Right kidney (tissue), 1 donor: Measurements from ENCODE around the gene NRDE2.
"Not testable (repeated sequence)": the region's sequence is repeated elsewhere in the genome, so short reads cannot be mapped to it uniquely, and the experiment has no call there.

Experiments used
- DNase-seq: peaks from one replicate; pipeline ENCODE4 v3.0.0-alpha.2; 2016

The NRDE2 gene

DNA sequence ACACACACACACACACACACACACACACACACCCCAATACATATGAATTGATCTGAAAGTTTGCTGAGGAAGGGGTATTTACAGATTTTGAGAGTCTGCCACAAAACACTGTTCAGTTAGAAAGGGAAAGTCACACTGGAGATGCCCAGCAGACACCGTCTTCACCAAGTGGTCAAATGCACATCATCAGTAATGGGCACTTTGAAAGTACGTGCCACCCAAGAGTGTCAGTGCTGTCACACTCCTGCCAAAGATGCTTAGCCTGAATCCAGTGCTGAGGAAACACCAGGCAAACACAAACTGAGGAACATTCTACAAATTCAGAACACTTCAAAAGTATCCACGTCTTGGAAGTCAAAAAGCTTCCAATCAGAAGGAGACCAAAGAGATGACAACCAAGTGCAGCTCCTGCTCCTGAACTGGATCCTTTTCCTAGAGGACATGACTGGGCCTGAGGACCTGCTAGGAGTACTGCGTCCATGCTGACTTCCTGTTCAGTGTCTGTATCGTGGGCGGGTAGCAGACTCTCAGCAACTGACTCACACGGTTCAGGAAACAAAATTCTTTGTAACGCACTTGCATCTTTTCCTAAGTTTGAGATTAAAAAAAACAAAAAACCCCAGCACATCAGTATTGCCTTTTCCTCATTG is 56.8 kb downstream of the NRDE2 start:
- DNase-seq = no peak

DNA sequence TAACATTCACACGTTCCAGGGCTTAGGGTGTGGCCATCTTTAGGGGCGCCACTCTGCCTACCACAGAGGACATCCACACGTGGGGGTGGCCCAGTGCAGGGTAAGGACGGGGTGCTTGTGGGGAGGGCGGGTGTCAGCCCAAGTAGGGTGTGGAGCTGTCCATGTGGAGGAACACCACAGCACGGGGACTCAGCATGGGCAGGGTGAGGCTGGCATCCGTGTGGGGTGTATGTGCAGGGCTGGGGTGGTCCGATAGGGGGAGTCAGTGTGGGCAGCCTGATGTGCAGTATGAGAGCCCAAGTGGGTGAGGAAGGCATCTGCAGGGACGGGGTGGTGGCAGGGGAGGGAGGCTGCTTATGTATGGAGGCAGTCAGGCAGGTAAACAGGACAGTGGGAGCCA is 57.7 kb downstream of the NRDE2 start:
- DNase-seq = no peak

DNA sequence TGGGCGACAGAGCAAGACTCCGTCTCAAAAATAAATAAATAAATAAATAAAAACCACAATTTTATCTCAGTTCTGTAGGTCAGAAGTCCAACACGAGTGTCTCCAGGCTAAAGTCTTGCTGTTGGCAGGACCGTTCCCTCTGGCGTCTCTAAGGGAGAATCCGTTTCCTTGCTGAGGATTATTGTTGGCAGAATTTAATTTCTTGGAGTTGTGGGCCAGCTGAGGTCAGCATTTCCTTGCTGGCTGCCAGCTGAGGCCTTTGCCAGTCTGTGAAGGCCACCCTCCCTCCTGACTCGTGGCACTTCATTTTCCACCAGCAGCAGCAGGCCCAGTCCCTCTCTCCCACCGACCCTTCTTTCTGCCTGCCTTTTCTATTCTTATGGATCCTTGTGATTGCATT is 58.2 kb downstream of the NRDE2 start:
- DNase-seq = no peak

DNA sequence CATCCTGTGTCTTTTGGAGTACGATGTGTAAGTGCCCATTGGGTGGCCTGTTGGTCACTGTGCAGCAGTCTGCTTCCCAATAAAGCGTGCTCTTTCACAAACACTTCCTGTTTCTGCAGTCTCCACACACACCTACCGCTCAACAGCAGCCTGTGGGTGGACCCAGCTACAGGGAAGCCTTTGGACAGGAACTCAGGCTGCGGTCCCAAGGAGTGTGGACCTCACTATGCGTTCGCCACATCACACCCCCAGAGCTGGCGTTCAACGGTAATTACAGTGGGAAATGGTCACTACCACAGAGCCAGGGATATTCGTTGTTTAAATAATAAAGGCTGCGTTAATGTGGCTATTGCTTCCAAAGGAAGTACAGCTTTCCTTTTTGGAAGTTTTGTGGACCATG is 59.2 kb downstream of the NRDE2 start:
- no peak for DNase-seq

DNA sequence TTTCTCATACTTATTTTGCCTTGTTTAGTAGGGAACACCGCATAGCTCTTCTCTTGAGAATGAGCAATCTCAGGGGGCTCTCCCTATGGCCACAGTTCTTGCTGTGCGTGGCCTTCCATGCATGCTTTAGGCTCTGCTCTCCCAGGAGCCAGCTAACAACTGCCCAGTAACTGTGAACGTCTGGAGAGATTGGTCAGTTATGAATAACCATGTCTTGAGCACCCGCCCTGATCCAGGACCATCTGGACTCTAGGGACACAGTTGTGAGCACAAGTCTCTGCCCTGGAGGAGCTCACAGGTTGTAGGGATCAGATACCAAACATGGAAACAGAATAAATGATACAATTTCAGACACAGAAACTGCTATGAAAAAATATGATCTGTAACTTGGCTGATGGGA is 63.3 kb downstream of the NRDE2 start:
- no peak for DNase-seq

DNA sequence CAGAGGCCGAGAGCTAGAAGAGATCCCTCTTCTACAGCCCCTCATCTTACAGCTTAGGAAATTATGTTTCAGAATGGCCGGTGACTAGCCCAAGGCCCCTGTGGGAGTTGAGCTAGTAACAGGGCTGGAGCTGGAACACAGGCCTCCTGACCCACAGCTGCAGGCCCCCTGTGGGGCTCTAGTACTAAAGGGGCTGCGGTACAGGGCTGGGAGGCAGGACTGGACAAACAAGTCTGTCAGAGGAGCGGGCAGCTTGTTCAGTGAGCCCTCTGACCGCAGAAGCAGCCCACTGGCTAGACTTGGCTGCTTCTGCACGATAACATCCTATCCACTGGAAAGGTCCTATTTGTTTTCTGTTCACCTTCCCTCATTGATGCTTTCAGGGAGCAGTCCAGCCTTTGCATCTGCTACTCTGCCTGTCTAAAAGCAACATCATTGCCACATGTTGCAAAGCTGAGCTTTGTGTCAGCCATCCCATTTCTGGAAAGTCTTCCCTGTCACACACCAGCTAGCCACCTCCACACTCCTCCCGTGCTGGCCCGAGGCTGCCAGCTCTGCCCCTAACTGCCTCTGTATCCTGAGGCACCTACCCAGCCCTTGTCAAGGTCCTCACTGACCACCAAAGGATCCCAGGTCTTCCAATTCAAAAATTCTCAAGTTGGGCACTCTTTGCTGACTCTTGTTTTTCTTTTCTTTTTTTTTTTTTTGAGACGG is 65.1 kb downstream of the NRDE2 start:
- DNase-seq = no peak

DNA sequence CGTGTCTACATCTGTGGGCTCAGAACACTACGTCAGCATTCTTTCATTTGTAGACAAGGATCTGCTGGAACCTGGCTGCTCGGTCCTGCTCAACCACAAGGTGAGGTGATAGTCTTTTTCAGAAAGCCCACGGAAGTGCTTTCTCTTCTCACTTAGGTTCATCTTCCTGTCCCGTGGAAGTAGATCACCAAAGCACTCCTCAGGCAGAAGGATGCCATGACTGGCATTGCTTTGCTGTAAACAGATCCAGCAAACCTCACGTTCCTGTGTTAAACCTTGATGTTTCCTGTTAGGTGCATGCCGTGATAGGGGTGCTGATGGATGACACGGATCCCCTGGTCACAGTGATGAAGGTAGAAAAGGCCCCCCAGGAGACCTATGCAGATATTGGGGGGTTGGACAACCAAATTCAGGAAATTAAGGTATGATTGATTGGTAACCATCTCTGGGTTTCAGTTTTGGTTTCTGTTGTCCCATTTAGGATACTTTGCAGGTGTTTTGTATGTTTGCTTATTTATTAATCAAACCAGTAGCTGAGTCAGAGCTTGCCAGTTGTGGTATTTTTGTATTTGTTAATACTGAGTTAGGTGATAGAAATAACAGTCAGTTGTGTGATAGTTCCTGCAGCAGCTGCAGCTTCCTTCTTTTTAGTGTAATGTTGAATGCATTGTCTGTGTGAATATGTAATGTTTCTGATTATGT is 67.8 kb downstream of the NRDE2 start:
- DNase-seq = no peak

DNA sequence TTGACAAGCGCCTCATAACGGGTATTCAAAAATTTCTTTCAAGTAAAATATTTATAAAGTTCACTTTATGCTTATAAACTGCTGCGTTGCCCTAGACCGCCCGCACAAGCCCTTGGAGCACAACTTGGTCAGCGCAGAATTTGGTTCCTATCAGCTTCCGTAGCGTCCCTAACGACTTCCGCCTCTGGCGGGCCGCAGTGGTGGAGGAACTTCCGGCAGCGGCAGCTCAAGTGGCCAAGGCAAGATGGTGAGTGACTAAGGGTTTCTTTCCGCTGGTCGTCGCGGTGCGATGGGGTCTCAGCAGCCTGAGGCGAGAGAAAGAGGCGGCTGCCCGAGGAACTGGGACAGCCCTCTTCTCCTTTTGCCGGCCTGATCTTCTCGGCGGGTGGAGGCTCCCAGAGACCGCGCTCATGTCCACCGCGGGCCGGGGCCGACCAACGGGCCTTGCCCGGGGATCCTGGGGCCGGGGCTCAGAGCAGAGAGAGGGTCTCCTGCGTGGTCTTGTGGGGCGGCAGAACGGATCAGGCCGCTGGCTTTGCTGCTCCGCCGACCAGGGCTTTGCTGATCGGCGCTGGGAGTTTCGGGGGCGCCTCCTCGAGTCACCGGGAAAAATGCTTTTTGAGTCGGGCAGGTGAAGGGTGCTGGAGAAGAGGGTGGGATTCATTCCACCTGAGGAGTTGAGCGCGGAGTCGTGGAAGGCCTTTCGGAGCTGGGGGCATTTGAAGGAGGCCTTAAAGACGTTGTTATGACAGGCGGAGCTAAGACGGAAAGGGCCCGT is 75.2 kb downstream of the NRDE2 start, which contains the start of gene PSMC1:
Gene PSMC1 (plus strand): TSS at position 200 of the 778 bp plus-strand sequence. CDS start 45 bp downstream, at position 245.
- peak; percentile 83 for DNase-seq

DNA sequence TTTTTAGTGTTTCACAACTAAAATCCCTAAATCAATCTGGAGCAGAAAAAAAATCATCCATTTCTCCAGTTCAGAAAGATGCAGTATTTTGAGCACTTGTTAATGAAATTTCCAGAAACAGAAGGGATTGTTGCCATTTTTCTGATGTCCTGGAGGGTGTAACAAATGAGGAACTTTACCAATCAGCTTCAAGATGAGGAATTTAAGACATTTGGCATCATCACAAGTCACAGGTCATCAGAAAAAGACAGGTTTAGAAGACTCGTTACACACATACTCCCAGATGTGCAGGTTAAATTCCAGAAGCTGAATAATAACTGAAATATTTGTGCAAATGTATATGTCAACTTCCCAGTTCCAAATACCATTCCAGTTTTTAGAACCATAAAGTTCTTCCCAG is 75.9 kb downstream of the NRDE2 start:
- DNase-seq = no peak

DNA sequence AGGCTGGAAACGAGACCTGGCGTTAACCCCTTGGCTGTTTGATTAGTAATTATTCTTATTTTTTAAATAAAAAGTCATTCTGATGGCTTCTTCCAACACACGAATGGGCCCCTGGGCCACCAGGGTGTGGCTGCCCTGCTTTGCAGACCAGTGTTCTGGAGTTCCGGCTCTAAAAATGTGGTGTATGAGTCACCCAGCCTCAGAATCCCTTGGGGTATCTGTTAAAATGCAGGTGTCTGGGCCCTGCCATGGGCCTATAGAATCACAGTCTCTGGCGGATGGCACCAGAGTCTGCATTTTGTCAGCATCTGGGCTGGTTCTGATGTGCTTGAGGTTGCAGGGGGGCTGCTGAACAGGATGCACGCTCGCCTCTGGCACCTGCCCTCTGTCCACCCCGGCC is 77.9 kb downstream of the NRDE2 start:
- no peak for DNase-seq

DNA sequence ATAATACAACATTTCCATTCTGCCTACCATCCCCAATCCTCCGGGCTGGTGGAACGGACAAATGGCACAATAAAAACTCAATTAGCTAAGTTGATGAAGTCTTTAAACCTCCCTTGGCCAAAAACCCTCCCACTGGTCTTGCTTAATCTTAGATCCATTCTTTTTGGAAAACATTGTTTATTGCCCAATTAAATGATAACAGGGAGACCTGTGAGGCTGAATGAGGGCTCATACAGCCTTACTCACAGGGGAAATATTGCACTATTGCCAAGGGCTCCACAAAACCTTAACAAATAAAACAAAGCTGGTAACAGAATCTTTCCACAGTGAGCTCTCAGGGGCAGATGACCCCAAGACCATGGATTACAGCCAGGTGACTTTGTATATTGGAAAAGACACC is 83.1 kb downstream of the NRDE2 start:
- no peak for DNase-seq

DNA sequence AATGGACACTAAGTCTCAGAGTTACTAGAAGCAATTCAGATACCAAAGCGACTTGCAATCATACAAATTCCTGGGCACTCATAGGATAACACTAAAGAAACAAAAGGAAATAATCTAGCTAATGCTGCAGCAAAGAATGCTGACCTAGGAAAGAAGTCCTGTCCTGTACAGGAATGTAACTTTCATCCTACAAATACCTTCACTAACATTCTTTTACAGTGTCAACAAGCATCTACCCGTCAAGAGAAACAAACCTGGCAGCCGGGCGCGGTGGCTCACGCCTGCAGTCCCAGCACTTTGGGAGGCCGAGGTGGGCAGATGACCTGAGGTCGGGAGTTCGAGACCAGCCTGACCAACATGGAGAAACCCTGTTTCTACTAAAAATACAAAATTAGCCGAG is 84.3 kb downstream of the NRDE2 start:
- not testable (repeated sequence) for DNase-seq

DNA sequence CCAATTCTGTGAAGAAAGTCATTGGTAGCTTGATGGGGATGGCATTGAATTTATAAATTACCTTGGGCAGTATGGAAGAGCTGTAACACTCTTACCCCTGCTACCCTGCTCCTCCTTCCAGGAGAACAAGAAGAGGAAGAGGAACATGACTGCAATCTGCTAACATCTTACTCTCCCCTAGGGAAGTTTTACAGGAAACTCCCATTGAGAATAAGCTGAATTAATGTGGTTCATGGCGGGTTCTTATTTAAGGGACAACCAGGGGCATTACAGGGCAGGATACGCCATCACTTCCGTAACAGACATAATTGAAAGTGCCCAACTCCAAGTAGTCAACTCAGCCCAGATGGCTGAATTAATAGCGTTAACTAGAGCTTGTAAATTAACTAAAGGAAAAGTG is 84.8 kb downstream of the NRDE2 start:
- DNase-seq = no peak

DNA sequence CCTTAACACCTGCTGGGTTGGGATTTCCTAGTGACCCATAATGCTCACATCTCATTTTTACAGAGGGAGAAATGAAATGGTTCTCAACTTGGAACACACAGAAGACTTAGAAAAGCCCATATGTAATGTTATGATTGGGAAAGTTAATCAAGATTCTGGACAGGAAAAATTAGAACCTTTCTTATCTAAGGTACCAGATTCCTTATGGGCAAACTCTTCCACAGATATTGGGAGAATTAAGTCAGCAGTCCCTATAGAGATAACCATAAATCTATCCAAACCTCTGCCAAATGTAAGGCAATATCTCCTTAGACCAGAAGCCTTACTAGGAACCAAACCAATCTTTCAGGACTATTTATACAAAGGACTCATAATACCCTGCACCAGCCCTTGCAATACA is 89.3 kb downstream of the NRDE2 start:
- DNase-seq = no peak

DNA sequence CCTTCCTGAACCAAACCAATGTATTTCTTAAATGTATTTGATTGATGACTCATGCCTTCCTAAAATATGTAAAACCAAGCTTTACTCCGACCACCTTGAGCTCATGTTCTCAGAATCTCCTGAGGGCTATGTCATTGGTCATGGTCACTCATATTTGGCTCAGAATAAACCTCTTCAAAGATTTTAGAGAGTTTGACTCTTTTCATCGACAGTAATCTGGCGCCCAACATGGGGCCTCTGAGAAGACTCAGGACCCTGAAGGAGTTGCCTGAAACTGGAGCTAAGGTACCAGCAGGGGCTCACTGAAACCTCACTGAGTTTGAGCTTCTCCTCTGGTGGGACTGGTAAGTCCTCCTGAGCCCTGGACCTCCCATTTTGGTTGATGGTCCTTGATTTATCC is 92.6 kb downstream of the NRDE2 start:
- no peak for DNase-seq

DNA sequence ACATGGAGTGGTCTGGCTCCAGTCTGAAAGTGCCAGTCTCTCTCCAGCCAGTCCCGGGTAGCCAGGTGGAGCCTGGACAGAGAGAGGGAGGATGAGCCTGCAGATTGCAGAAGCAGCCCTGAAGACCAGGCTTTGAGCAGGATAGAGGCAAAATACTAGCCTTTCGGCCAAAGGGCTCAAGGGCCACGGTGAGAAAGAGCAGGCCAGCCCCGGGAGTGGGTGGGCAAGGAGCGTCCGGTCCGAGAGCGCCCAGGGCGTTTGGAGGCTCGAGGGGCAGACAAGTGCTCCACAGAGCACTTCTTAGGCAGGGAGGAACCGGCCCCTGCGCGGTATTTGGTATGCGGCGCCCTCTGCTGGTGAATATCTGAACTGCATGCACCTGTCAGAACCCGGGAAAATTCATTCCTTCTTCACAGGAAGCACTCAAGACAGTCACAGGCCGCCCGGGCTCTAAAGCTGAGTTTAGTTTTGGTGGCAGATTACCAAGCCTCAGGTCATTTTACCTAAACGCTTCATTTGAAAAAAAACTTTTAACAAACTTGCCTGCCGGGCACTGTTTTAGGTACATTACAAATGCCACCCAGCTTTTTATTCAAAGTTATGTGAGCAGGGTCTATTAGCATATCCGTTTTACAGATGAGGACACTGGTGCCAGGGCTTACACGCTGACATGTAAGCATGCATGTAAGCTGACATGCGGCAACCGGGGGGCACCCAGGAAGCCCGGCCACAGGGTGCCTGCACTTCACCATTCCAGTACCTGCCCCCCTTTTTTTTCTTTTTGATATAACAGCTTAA is 96.4 kb downstream of the NRDE2 start:
- peak; percentile 61 for DNase-seq

DNA sequence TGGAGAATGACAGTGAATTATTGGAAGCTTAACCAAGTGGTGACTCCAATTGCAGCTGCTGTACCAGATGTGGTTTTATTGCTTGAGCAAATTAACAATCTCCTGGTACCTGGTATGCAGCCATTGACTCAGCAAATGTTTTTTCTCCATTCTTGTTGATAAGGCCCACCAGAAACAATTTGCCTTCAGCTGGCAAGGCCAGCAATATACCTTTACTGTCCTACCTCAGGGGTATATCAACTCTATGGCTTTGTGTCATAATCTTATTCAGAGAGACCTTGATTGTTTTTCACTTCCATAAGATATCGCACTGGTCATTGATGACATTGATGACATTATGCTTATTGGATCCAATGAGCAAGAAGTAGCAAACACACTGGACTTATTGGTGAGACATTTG is 101.8 kb downstream of the NRDE2 start:
- DNase-seq = not testable (repeated sequence)

DNA sequence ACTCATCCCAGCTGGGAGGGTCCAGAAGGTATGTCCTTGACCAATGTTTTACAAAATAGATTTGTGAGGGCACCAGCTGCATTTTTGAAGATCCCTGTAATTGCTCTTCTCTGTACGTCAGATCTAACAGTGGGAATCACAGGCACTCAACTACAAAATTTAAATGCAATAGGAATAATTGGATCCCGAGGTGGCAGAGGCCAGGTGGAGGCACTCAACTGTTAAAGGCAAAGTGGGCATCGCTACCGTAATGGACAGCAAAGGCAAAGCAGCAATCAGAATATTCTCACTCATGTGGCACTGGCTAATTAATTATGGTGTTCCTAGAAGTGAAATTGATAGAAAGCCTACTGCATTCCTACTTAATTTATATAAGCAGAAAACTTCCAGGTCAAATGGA is 103.3 kb downstream of the NRDE2 start:
- no peak for DNase-seq
